GF-D8 (cell line): ENCODE results near the gene TALDO1.

Experiments used
- DNase-seq: peaks from one replicate; lab custom pipeline; 2025; lab: John Stamatoyannopoulos, UW

TALDO1 gene

DNA sequence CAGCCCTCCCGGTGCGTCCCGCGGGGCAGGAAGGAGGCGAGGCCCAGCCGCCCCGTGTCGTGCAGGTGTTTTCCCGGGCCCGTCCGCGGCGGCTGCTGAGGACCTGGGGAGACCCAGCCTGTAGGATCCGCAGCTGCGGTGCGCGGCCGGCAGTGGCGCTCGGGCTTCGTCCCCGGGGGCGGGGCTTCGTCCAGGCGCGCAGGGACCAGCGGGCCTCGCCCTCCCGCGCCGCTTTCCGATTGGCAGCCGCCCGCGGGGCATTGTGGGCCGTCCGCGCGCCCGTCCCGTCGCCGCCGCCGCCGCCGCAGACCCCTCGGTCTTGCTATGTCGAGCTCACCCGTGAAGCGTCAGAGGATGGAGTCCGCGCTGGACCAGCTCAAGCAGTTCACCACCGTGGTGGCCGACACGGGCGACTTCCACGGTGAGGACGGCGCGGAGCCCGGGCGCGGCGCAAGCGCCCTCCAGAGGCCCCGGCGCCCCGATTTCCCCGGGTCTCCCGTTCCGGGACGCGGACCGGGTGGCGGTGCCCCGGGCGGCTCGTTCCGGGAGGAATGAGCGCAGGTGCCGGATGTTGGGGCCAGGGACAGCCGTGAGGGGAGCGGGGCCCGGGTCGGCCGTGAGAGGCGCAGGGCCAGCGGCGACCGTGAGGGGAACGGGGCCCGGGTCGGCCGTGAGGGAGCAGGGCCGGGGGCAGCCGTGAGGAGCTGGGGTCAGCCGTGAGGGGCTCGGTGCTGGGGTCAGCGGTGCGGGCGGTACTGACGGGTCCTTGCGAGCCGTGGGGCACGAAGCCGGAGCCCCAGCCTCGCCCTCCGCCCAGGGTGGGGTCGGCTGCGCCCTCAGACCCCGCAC is at the start of gene TALDO1:
Gene TALDO1, plus strand, starts transcription at position 307 of the 849 bp plus-strand sequence. Its CDS starts 18 bp downstream, at position 325.
- peak; percentile 42 for DNase-seq

GRCh38 chr11:697811-698311 is 49.4 kb upstream of the TALDO1 start:
- no peak for DNase-seq

DNA sequence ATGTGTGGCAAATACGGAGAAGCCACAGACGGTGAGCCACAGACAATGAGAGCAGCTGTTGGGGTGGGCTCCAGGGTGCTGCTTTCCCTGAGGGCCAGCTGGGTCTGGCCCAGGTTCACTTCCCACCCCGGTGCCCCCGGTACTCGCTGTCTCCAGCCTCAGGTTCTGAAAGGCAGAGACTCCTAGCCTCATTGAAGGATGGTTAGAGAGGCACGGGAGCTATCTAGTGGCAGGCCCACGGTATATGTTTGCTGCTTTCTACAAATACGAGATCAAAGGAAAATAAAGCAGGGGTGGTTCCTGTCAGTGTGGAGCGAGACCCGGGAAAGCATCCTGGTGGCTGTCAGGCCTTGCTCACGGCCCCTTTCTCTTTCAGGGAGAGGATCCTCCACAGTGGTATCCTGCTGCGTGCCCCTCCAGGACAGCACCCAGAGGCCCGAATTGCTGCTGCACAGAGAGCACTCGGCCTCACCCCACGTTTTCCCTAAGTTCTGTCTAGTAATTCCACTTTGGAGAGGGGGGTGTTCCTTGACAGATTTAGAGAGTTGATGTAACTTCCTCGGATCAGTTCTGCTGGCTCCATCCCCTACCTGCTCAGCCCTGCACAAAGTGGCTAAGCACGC is 48.7 kb upstream of the TALDO1 start:
- no peak for DNase-seq

DNA sequence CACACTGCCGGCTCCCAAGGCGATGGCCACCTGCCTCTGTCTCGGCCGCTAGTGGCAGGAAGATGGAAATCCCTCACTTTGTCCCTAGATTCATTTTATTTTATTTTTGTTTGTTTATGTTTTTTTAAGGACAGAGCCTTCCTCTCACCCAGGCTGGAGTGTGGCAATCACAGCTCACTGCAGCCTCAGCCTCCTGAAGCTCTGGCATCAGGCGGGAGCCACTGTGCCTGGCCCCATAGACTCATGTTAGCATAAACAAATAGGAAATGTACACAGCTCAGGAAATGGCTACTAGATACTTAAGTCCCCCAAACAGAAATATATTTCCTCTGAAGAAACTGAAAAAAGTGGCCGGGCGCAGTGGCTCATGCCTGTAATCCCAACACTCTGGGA is 48.2 kb upstream of the TALDO1 start:
- no peak for DNase-seq

DNA sequence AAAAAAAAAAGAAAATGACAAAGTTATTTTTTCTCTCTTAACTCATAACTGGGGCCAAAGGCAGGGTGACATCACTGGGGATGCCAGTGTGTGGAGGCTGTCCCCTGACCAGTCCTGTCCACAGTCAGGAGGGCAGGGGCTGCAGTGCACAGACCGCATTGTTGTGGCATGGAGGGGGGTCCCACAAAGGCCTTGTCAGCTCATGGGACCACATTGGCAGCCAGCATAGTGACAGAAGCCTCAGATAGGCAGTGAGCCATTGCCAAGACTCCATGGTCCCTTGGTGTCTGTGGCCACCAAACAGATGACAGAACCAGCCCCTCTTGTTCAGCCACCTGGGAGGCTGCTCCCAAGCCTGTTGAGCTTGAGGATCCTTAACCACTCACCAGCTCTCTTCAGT is 47.5 kb upstream of the TALDO1 start:
- DNase-seq, result no peak

- no peak for DNase-seq
Measured at GRCh38 chr11:701741-702461, 45.4 kb upstream of the TALDO1 start.

GRCh38 chr11:702462-703461 is 44.5 kb upstream of the TALDO1 start:
- DNase-seq, result no peak

- no peak for DNase-seq
Measured at GRCh38 chr11:703506-703905, 43.8 kb upstream of the TALDO1 start.

GRCh38 chr11:704228-704674 is 43.0 kb upstream of the TALDO1 start:
- no peak for DNase-seq

- DNase-seq, result no peak
Measured at GRCh38 chr11:704781-705645, 42.3 kb upstream of the TALDO1 start.

DNA sequence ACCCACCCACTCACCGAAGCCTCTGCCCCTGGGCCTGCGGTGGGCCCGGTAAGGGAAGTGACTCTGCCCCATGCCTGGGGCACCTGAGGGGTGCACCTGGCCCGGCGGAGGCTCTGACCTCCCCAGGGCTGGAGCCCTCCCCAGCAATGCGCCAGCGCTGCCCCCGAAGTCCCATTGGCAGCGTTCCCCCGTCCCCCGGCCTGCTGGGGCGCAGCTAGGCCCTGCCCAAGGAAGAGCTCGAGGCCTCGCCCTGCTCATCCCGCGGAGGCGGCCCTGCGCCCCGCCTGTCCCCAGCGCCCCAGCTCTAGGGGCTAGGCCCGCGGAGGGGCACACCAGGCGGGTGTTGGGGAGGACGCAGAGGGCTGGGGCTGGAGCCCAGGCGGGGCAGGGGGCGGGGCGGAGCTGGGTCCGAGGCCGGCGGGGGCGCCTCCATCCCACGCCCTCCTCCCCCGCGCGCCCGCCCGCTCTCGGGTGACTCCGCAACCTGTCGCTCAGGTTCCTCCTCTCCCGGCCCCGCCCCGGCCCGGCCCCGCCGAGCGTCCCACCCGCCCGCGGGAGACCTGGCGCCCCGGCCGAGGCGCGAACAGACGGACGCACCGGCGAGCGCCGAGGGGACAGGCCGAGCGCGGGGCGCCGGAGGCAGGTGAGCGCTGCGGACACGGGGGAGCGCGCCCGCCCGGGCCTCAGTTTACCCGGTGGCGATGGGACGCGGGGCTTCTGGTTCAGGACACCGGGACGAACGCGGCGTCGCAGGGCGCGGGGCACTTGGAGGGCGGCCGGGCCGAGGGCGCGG is 41.4 kb upstream of the TALDO1 start, which contains the start of gene EPS8L2:
Gene EPS8L2, plus strand, starts transcription at position 586 of the 793 bp plus-strand sequence. CDS start 3,177 bp downstream, outside the sequence.
- DNase-seq, result no peak

DNA sequence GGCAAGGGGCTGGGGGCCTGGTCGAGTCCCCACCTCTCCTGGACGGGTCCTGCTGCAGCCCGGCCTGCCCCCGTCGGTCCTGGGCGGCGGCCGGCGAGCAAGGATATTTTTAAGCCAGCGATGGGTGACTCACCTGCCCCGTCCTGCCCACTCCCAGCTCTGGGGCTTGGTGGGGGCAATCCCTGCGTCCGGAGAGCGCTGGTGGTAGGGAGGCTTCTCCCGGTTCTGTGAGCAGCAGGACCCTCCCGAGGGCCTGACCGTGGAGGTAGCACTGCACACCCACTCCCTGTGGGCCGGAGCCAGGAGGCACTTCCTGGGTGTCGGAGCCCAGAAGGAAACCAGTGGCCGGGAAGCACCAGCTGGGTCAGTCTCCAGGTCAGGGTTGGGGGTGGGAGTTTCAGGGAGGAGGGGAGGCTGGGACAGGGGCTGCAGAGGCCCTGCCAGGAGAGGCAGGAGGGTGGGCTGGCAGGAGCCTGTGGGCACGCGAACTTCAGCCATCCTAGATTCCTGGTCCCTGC is 40.8 kb upstream of the TALDO1 start:
- no peak for DNase-seq

DNA sequence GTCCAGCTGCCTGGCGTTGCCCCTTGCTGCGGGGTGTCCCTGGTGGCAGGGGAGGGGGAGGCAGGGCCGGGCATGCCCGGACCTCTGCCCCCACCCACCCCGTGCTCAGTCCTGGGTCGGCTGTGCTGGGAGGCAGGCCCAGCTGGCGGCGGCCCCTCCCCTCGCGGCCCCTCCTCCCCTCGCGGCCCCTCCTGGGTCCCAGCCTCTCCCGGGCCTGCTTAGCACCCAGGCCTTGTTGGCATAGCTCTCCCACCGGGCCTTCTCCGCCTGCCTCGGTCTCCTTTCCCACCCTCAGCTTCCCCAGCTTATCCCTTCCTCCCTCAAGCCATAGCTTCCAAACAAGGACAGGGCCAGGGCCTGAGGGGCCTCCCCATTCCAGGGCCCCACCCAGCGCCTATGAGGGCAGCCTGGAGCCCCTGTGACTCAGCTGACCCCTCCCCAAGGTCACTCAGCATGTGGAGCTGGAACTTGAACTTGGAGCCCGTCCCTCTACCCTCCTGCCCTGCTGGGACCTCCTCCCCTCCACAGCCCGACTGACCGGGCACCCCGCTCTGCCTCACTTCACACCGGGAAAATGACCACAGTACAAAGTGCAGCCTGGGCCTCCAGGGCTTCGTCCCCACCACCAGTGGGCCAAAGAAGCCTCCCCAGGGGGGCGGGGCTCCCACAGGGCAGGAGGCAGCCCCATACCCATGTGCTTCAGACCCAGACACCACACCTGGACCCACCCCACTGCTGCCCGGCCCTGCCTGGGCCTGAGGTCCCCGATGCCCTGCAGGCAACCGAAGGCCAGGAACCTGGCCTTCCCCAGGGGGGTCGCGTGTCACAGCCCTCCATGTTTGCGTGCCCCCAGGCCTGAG is 40.1 kb upstream of the TALDO1 start:
- DNase-seq, result no peak

GRCh38 chr11:707817-708420 is 39.3 kb upstream of the TALDO1 start:
- DNase-seq, result no peak

GRCh38 chr11:708511-708910 is 38.8 kb upstream of the TALDO1 start:
- no peak for DNase-seq

GRCh38 chr11:709109-709997 is 37.9 kb upstream of the TALDO1 start:
- no peak for DNase-seq

DNA sequence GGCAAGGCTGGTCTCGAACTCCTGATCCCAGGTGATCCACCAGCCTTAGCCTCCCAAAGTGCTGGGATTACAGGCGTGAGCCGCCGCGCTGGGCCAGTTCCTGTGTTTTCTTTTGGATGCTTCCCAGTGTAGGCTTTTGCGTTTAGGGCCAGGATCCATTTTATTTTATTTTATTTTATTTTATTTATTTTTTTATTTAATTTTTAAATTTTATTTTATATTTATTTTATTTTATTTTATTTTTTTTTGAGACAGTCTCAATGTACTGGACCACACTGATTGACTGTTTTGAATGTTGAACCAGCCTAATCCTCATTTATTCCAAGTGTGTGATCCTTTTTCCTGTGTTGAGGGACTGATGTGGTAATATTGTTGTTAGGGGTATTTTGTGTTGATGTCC is 32.8 kb upstream of the TALDO1 start:
- DNase-seq, result no peak
